Measurements from ENCODE around the gene MUSTN1. TPM values are rescaled to one million over a fixed set of nuclear protein-coding genes. Genes with fewer than 3 reads are reported as not detected.

Gene MUSTN1
- total RNA-seq, 1 donor from 2014 or later = not detected

GRCh38 chr3:52809662-52810377 is 25.0 kb downstream of the MUSTN1 start:
- FAIRE-seq = no peak
- no peak for DNase-seq (ENCODE audit: low spot score in 2 of 2)

- FAIRE-seq (no peak), DNase-seq (ENCODE audit: low spot score in 2 of 2) (no peak)
These were observed 25.7 kb downstream of the MUSTN1 start for GRCh38 chr3:52809149-52809548.

GRCh38 chr3:52805270-52806039 is 29.4 kb downstream of the MUSTN1 start:
- FAIRE-seq = no peak
- DNase-seq (ENCODE audit: low spot score in 2 of 2) = no peak

- DNase-seq (ENCODE audit: low spot score in 2 of 2) (no peak), FAIRE-seq (no peak)
These were observed 33.0 kb downstream of the MUSTN1 start for GRCh38 chr3:52801839-52802238.

GRCh38 chr3:52800079-52800478 is 34.7 kb downstream of the MUSTN1 start:
- no peak for FAIRE-seq
- DNase-seq (ENCODE audit: low spot score in 2 of 2) = no peak

GRCh38 chr3:52798978-52799476 is 35.8 kb downstream of the MUSTN1 start:
- DNase-seq (ENCODE audit: low spot score in 2 of 2) = no peak
- FAIRE-seq = no peak

- FAIRE-seq = no peak
These were observed 36.3 kb downstream of the MUSTN1 start for GRCh38 chr3:52798376-52798977.

GRCh38 chr3:52796411-52796810 is 38.4 kb downstream of the MUSTN1 start:
- no peak for FAIRE-seq
- DNase-seq (ENCODE audit: low spot score in 2 of 2) = no peak

More at GRCh38 chr3:52798376-52798977, 36.3 kb downstream of the MUSTN1 start:
- no peak for DNase-seq (ENCODE audit: low spot score in 2 of 2)

- DNase-seq (ENCODE audit: low spot score in 2 of 2) = no peak
- FAIRE-seq = no peak
These were observed 39.4 kb downstream of the MUSTN1 start for GRCh38 chr3:52795298-52795900.

GRCh38 chr3:52794612-52795099 is 40.2 kb downstream of the MUSTN1 start, which contains the start of gene ITIH3:
Gene ITIH3, plus strand, starts transcription at chr3:52794796. Its CDS starts 8 bp downstream, at chr3:52794804.
- DNase-seq (ENCODE audit: low spot score in 2 of 2) (no peak), FAIRE-seq (no peak)

GRCh38 chr3:52793702-52794611 is 40.9 kb downstream of the MUSTN1 start:
- DNase-seq (ENCODE audit: low spot score in 2 of 2) (no peak), FAIRE-seq (no peak)

- DNase-seq (ENCODE audit: low spot score in 2 of 2) (no peak), FAIRE-seq (no peak)
These were observed 41.7 kb downstream of the MUSTN1 start for GRCh38 chr3:52792961-52793695.

- FAIRE-seq (no peak), DNase-seq (ENCODE audit: low spot score in 2 of 2) (no peak)
These were observed 42.4 kb downstream of the MUSTN1 start for GRCh38 chr3:52792413-52792812.

GRCh38 chr3:52791928-52792327 is 42.9 kb downstream of the MUSTN1 start:
- DNase-seq (ENCODE audit: low spot score in 2 of 2) (no peak), FAIRE-seq (no peak)

GRCh38 chr3:52791366-52791765 is 43.5 kb downstream of the MUSTN1 start:
- no peak for DNase-seq (ENCODE audit: low spot score in 2 of 2)
- no peak for FAIRE-seq

GRCh38 chr3:52790741-52791140 is 44.1 kb downstream of the MUSTN1 start:
- FAIRE-seq (no peak), DNase-seq (ENCODE audit: low spot score in 2 of 2) (no peak)

GRCh38 chr3:52790337-52790736 is 44.5 kb downstream of the MUSTN1 start:
- no peak for FAIRE-seq
- no peak for DNase-seq (ENCODE audit: low spot score in 2 of 2)

- no peak for DNase-seq (ENCODE audit: low spot score in 2 of 2)
- FAIRE-seq = no peak
These were observed 45.1 kb downstream of the MUSTN1 start for GRCh38 chr3:52789746-52790040.

Measured in frontal cortex (tissue), 4 donors.